GM12874 (cell line): ENCODE results near the gene MYH7B.

Experiments
- CTCF ChIP-seq: IDR thresholded peaks from 2 replicates; pipeline ENCODE4 v1.5.1; 2011; ENCODE audit warnings: low read depth, mild to moderate bottlenecking, control low read depth, low read length, moderate library complexity; ENCODE audit not compliant: insufficient read depth

Gene MYH7B

GRCh38 chr20:34952671-34953070 is 3.0 kb upstream of the MYH7B start:
- no peak for TF ChIP-seq CTCF

DNA sequence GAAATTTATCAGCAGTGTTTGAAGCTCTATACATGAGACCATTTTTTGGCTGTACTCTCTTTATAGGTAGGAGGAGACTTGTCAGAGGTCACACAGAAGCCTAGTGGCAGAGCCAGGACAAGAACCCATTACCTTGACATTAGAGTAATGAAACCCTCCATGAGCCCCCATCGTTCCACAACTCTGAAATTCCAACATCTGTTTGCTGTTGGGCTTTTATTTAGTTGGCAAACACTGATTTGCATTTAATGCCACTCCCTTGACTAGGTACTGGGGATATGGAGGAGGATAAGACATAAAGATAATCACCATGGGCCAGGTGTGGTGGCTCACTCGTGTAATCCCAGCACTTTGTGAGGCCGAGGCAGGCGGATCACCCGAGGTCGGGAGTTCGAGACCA is 1.7 kb upstream of the MYH7B start:
- no peak for TF ChIP-seq CTCF

- TF ChIP-seq CTCF = no peak
These were observed 801 bp upstream of the MYH7B start for GRCh38 chr20:34954904-34955230.

GRCh38 chr20:34956041-34956458 is 382 bp downstream of the MYH7B start:
- TF ChIP-seq CTCF = no peak

DNA sequence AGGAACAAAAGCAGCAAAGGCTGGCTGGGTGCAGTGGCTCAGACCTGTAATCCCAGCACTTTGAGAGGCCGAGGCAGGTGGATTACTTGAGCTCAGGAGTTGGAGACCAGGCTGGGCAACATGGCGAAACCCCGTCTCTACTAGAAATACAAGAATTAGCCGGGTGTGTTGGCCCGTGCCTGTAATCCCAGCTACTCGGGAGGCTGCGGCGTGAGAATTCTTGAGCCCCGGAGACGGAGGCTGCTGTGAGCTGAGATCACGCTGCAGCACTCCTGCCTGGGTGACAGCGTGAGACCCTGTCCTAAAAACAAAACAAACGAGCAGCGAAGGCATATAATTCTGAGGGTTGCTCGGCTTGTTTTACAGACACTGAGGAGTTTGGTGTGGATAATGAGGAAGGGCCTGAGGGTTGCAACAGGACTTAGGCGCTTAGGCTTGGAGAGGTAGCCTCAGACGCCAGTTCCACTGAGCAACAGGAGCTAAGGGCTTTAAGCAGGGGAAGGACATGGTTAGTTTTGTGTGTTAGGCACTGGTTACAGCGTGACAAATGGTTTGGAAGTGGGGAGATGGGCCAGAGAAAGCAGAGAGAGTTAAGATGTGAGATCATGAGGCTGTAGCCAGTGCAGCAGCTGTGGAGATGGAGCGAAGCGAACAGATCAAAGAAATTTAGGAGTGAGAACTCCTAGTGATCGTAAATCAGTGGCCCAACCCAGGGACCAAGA is 1.2 kb downstream of the MYH7B start:
- no peak for TF ChIP-seq CTCF

- TF ChIP-seq CTCF = no peak
These were observed 8.8 kb downstream of the MYH7B start for GRCh38 chr20:34964486-34964885.

DNA sequence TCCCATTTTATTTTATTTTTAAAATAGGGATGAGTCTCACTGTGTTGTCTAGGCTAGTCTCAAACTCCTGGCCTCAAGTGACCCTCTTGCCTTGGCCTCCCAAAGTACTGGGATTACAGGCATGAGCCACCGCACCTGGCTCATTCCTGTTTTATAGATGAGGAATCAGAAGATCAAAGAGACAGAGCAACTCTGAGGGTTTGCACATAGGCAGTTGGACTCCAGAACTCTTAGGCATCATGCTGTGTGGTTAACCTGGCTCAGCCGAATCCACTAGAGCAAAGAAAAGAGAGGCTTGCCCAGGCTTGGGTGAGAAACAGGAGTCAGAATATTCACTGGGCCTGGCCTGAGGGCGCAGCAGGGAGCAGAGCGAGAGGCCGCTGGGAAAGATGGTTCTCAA is 9.4 kb downstream of the MYH7B start:
- no peak for TF ChIP-seq CTCF
